ENCODE measurements around the gene TENT5A. TPM values are rescaled to one million over a fixed set of nuclear protein-coding genes. Genes with fewer than 3 reads are reported as not detected.

Gene TENT5A
- total and polyA plus RNA-seq, 7 experiments from 2014 or later: 0.80 to 12.5 (median 6.9) TPM

- ChIA-PET CTCF (no interaction called here), POLR2A (no interaction called here)
- Histone ChIP-seq H3K27ac (ENCODE audit: low read depth, low read length) (no peak overlapping the region), H3K9me3 (ENCODE audit: control insufficient read depth in 2 of 3, low read length in 3 of 3) (no peaks in the 10 kb centered on the region), H3K27me3 (ENCODE audit: control insufficient read depth in 2 of 2, insufficient read depth in 2 of 2, low read length in 2 of 2) (no peaks in the 10 kb centered on the region), H3K4me3 (ENCODE audit: low read length) (no peak overlapping the region), H3K36me3 (ENCODE audit: control insufficient read depth in 2 of 3, insufficient read depth in 3 of 3, low read length in 3 of 3) (no peaks in the 10 kb centered on the region), H3K4me1 (ENCODE audit: control insufficient read depth in 2 of 2, insufficient read depth in 2 of 2, low read length in 2 of 2) (no peaks in the 10 kb centered on the region)
- H3K9me3 Mint-ChIP-seq: peaks cover 0 to 4% (median 0%) of the 10 kb centered on the region in 11 donors
- ATAC-seq (no peak), DNase-seq (no peak)
- H3K4me3 Mint-ChIP-seq: no peak overlapping the region
- H3K4me1 Mint-ChIP-seq: no peaks in the 10 kb centered on the region
- H3K36me3 Mint-ChIP-seq: peaks cover 0 to 7% (median 0%) of the 10 kb centered on the region in 5 donors
- peaks cover 0 to 7% (median 0%) of the 10 kb centered on the region in 5 donors for H3K27me3 Mint-ChIP-seq
- intact Hi-C loops (cut with micrococcal nuclease): no loop called here
- H3K27ac Mint-ChIP-seq: no peak overlapping the region
These were observed 39.3 kb downstream of the TENT5A start for GRCh38 chr6:81713205-81713604.

- H3K36me3 Mint-ChIP-seq: peaks cover 0 to 9% (median 0%) of the 10 kb centered on the region in 5 donors
- ChIA-PET CTCF (no interaction called here), POLR2A (no interaction called here)
- peaks cover 0 to 4% (median 0%) of the 10 kb centered on the region in 11 donors for H3K9me3 Mint-ChIP-seq
- no peaks in the 10 kb centered on the region for H3K9me3 ChIP-seq (ENCODE audit: control insufficient read depth in 2 of 3, low read length in 3 of 3)
- H3K36me3 ChIP-seq (ENCODE audit: control insufficient read depth in 2 of 3, insufficient read depth in 3 of 3, low read length in 3 of 3): no peaks in the 10 kb centered on the region
- no peak overlapping the region for H3K27ac ChIP-seq (ENCODE audit: low read depth, low read length)
- H3K27ac Mint-ChIP-seq: no peak overlapping the region
- no peak overlapping the region for H3K4me3 Mint-ChIP-seq
- intact Hi-C loops (cut with micrococcal nuclease): no loop called here
- no peaks in the 10 kb centered on the region for H3K4me1 Mint-ChIP-seq
- DNase-seq (no peak), ATAC-seq (no peak)
- H3K4me3 ChIP-seq (ENCODE audit: low read length): no peak overlapping the region
- no peaks in the 10 kb centered on the region for H3K4me1 ChIP-seq (ENCODE audit: control insufficient read depth in 2 of 2, insufficient read depth in 2 of 2, low read length in 2 of 2)
- no peaks in the 10 kb centered on the region for H3K27me3 ChIP-seq (ENCODE audit: control insufficient read depth in 2 of 2, insufficient read depth in 2 of 2, low read length in 2 of 2)
- H3K27me3 Mint-ChIP-seq: peaks cover 0 to 7% (median 0%) of the 10 kb centered on the region in 5 donors
These were observed 44.3 kb downstream of the TENT5A start for GRCh38 chr6:81708113-81708699.

GRCh38 chr6:81704700-81705099, 47.8 kb downstream of the TENT5A start:
- Mint-ChIP-seq H3K27ac (no peak overlapping the region), H3K36me3 (peaks cover 0 to 7% (median 0%) of the 10 kb centered on the region in 5 donors), H3K27me3 (no peaks in the 10 kb centered on the region), H3K4me3 (no peak overlapping the region), H3K4me1 (no peaks in the 10 kb centered on the region), H3K9me3 (peaks cover 0 to 1% (median 0%) of the 10 kb centered on the region in 11 donors)
- H3K4me3 ChIP-seq (ENCODE audit: low read length): no peak overlapping the region
- no peak for ATAC-seq
- DNase-seq: no peak
- H3K27ac ChIP-seq (ENCODE audit: low read depth, low read length): no peak overlapping the region
- no peaks in the 10 kb centered on the region for H3K4me1 ChIP-seq (ENCODE audit: control insufficient read depth in 2 of 2, insufficient read depth in 2 of 2, low read length in 2 of 2)
- intact Hi-C loops (cut with micrococcal nuclease): no loop called here
- no peaks in the 10 kb centered on the region for H3K36me3 ChIP-seq (ENCODE audit: control insufficient read depth in 2 of 3, insufficient read depth in 3 of 3, low read length in 3 of 3)
- no peaks in the 10 kb centered on the region for H3K27me3 ChIP-seq (ENCODE audit: control insufficient read depth in 2 of 2, insufficient read depth in 2 of 2, low read length in 2 of 2)
- CTCF ChIA-PET: no interaction called here
- H3K9me3 ChIP-seq (ENCODE audit: control insufficient read depth in 2 of 3, low read length in 3 of 3): no peaks in the 10 kb centered on the region
- POLR2A ChIA-PET: no interaction called here

GRCh38 chr6:81700414-81700813, 52.1 kb downstream of the TENT5A start:
- CTCF ChIA-PET: no interaction called here
- Mint-ChIP-seq H3K27ac (no peak overlapping the region), H3K27me3 (no peaks in the 10 kb centered on the region), H3K36me3 (peaks cover 0 to 7% (median 0%) of the 10 kb centered on the region in 5 donors), H3K4me1 (no peaks in the 10 kb centered on the region), H3K4me3 (no peak overlapping the region), H3K9me3 (peaks cover 0 to 1% (median 0%) of the 10 kb centered on the region in 11 donors)
- Histone ChIP-seq H3K9me3 (ENCODE audit: control insufficient read depth in 2 of 3, low read length in 3 of 3) (no peaks in the 10 kb centered on the region), H3K4me1 (ENCODE audit: control insufficient read depth in 2 of 2, insufficient read depth in 2 of 2, low read length in 2 of 2) (no peaks in the 10 kb centered on the region), H3K27me3 (ENCODE audit: control insufficient read depth in 2 of 2, insufficient read depth in 2 of 2, low read length in 2 of 2) (no peaks in the 10 kb centered on the region), H3K27ac (ENCODE audit: low read depth, low read length) (no peak overlapping the region), H3K4me3 (ENCODE audit: low read length) (no peak overlapping the region), H3K36me3 (ENCODE audit: control insufficient read depth in 2 of 3, insufficient read depth in 3 of 3, low read length in 3 of 3) (no peaks in the 10 kb centered on the region)
- intact Hi-C loops (cut with micrococcal nuclease): no loop called here
- ATAC-seq (no peak), DNase-seq (no peak)
- POLR2A ChIA-PET: no interaction called here

- DNase-seq (no peak), ATAC-seq (no peak)
- no peaks in the 10 kb centered on the region for H3K27me3 Mint-ChIP-seq
- H3K27ac Mint-ChIP-seq: no peak overlapping the region
- H3K36me3 Mint-ChIP-seq: no peaks in the 10 kb centered on the region
- POLR2A ChIA-PET: no interaction called here
- H3K4me1 Mint-ChIP-seq: no peaks in the 10 kb centered on the region
- no peaks in the 10 kb centered on the region for H3K9me3 Mint-ChIP-seq
- Histone ChIP-seq H3K36me3 (ENCODE audit: control insufficient read depth in 2 of 3, insufficient read depth in 3 of 3, low read length in 3 of 3) (no peaks in the 10 kb centered on the region), H3K27me3 (ENCODE audit: control insufficient read depth in 2 of 2, insufficient read depth in 2 of 2, low read length in 2 of 2) (no peaks in the 10 kb centered on the region), H3K4me1 (ENCODE audit: control insufficient read depth in 2 of 2, insufficient read depth in 2 of 2, low read length in 2 of 2) (no peaks in the 10 kb centered on the region), H3K27ac (ENCODE audit: low read depth, low read length) (no peak overlapping the region), H3K4me3 (ENCODE audit: low read length) (no peak overlapping the region), H3K9me3 (ENCODE audit: control insufficient read depth in 2 of 3, low read length in 3 of 3) (no peaks in the 10 kb centered on the region)
- no peak overlapping the region for H3K4me3 Mint-ChIP-seq
- CTCF ChIA-PET: interaction anchor here (0.7 kb wide), 1 partner anchor 1294 kb away, joined by 3 read pairs; no protein-coding TSS in a partner anchor
- intact Hi-C loops (cut with micrococcal nuclease): no loop called here
These were observed 54.9 kb downstream of the TENT5A start for GRCh38 chr6:81697559-81697958.

- intact Hi-C loops (cut with micrococcal nuclease): no loop called here
- ATAC-seq (no peak), DNase-seq (no peak)
- Histone ChIP-seq H3K4me3 (ENCODE audit: low read length) (no peak overlapping the region), H3K27ac (ENCODE audit: low read depth, low read length) (no peak overlapping the region), H3K4me1 (ENCODE audit: control insufficient read depth in 2 of 2, insufficient read depth in 2 of 2, low read length in 2 of 2) (no peaks in the 10 kb centered on the region), H3K36me3 (ENCODE audit: control insufficient read depth in 2 of 3, insufficient read depth in 3 of 3, low read length in 3 of 3) (no peaks in the 10 kb centered on the region), H3K27me3 (ENCODE audit: control insufficient read depth in 2 of 2, insufficient read depth in 2 of 2, low read length in 2 of 2) (no peaks in the 10 kb centered on the region), H3K9me3 (ENCODE audit: control insufficient read depth in 2 of 3, low read length in 3 of 3) (no peaks in the 10 kb centered on the region)
- H3K27me3 Mint-ChIP-seq: no peaks in the 10 kb centered on the region
- no peak overlapping the region for H3K4me3 Mint-ChIP-seq
- no peaks in the 10 kb centered on the region for H3K36me3 Mint-ChIP-seq
- H3K9me3 Mint-ChIP-seq: no peaks in the 10 kb centered on the region
- no peaks in the 10 kb centered on the region for H3K4me1 Mint-ChIP-seq
- ChIA-PET POLR2A (no interaction called here), CTCF (no interaction called here)
- H3K27ac Mint-ChIP-seq: no peak overlapping the region
These were observed 56.0 kb downstream of the TENT5A start for GRCh38 chr6:81696524-81696923.

Data from naive thymus-derived CD4-positive, alpha-beta T cell (primary cell).